GM12878 (cell line): ENCODE measurements around the gene ANK2. TPM values are rescaled to one million over a fixed set of nuclear protein-coding genes. Genes with fewer than 3 reads are reported as not detected.

ENCODE experiments used
- ATAC-seq: fragments of 200-7000 bp; cut with Tn5 transposase; 3 replicates; pipeline ENCODE4 v1.9.1; 2020; ENCODE audit warnings: mild to moderate bottlenecking, moderate library complexity
- BruUV-seq: library from RNA; stranded (reverse); fragments of 400-500 nt; replicated peaks from 2 replicates; lab custom pipeline; 2021; lab: Mats Ljungman, UMichigan
- CTCF ChIA-PET: fragments of 300-600 bp; sonication (Branson Sonifier 250); formaldehyde crosslinking; extraction: SDS; loops from one replicate; lab custom pipeline; 2021; ENCODE audit warnings: inconsistent platforms; lab: Yijun Ruan, JAX
- POLR2A ChIA-PET: fragments of 350-600 bp; formaldehyde crosslinking; extraction: SDS; loops from one replicate; lab custom pipeline; 2021; ENCODE audit warnings: inconsistent platforms; lab: Charles Lee
- RAD21 ChIA-PET: fragments of 300-600 bp; sonication (Branson Sonifier 250); formaldehyde crosslinking; loops from one replicate; lab custom pipeline; 2023; ENCODE audit warnings: antibody characterized with exemption; ENCODE audit not compliant: unreplicated experiment; lab: Charles Lee
- SMC1A ChIA-PET: fragments of 300-600 bp; sonication (Branson Sonifier 250); formaldehyde crosslinking; loops from one replicate; lab custom pipeline; 2023; ENCODE audit not compliant: unreplicated experiment, uncharacterized antibody; lab: Charles Lee
- DNase-seq: peaks from one replicate; pipeline ENCODE4 v3.0.0-alpha.2; 2011; ENCODE audit warnings: low read depth, low spot score
- FAIRE-seq: peaks from 3 replicates; lab custom pipeline; 2011; peaks lifted over from hg19 to GRCh38; lab: Jason Lieb, UNC
- H2AFZ ChIP-seq: 2 replicates; pipeline ENCODE4 v1.6.0; 2011; ENCODE audit warnings: low read depth, low read length, control low read depth; ENCODE audit not compliant: control insufficient read depth
- H3K27ac ChIP-seq: 2 replicates; pipeline ENCODE4 v1.5.1; 2011; ENCODE audit warnings: control low read depth; ENCODE audit not compliant: control insufficient read depth, insufficient read depth
- H3K27me3 ChIP-seq, 2 experiments: replicated peaks in 1 of 2; 2 replicates each; pipeline versions ENCODE4 v1.6.0 to v1.6.1; 2011; ENCODE audit warnings: low read length in 1 of 2; ENCODE audit not compliant: control insufficient read depth in 2 of 2, insufficient read depth in 2 of 2
- H3K36me3 ChIP-seq, 2 experiments: 2 replicates each; pipeline ENCODE4 v1.5.1; 2011; ENCODE audit warnings: low read length in 1 of 2; ENCODE audit not compliant: control insufficient read depth in 2 of 2, insufficient read depth in 2 of 2
- H3K4me1 ChIP-seq: 2 replicates; pipeline ENCODE4 v1.6.1; 2011; ENCODE audit warnings: mild to moderate bottlenecking, low read length, moderate library complexity, mixed read lengths; ENCODE audit not compliant: control insufficient read depth, insufficient read depth
- H3K4me2 ChIP-seq: 2 replicates; pipeline ENCODE4 v1.6.0; 2011; ENCODE audit warnings: control low read depth; ENCODE audit not compliant: control insufficient read depth, insufficient read depth
- H3K4me3 ChIP-seq: fragments of 200-600 bp; sonication (generic); 2 replicates; pipeline ENCODE4 v1.5.1; 2016
- H3K79me2 ChIP-seq: 2 replicates; pipeline ENCODE4 v1.6.0; 2011; ENCODE audit warnings: low read length; ENCODE audit not compliant: control insufficient read depth, insufficient read depth
- H3K9ac ChIP-seq: 2 replicates; pipeline ENCODE4 v1.8.0; 2011; ENCODE audit warnings: low read length, control low read depth, mixed read lengths; ENCODE audit not compliant: control insufficient read depth, insufficient read depth
- H3K9me3 ChIP-seq: replicated peaks from 3 replicates; pipeline ENCODE4 v1.5.1; 2011; ENCODE audit warnings: mild to moderate bottlenecking, low read length; ENCODE audit not compliant: control insufficient read depth, insufficient read depth
- H4K20me1 ChIP-seq: 2 replicates; pipeline ENCODE4 v1.6.0; 2011; ENCODE audit not compliant: control insufficient read depth, insufficient read depth
- BACH1 ChIP-seq: fragments of 450-650 bp; IDR thresholded peaks from 2 replicates; pipeline ENCODE4 v1.6.1; 2017; ENCODE audit warnings: mild to moderate bottlenecking, borderline replicate concordance
- CBX3 ChIP-seq: fragments of 200-600 bp; sonication (generic); IDR thresholded peaks from 2 replicates; pipeline ENCODE4 v1.6.1; 2016; ENCODE audit warnings: low read depth, borderline replicate concordance
- DPF2 ChIP-seq: fragments of 450-650 bp; IDR thresholded peaks from 2 replicates; pipeline ENCODE4 v1.6.1; 2017; ENCODE audit warnings: mild to moderate bottlenecking
- HDAC2 ChIP-seq: fragments of 200-600 bp; sonication (generic); IDR thresholded peaks from 2 replicates; pipeline ENCODE4 v1.6.1; 2017
- KLF5 ChIP-seq: fragments of 450-650 bp; IDR thresholded peaks from 2 replicates; pipeline ENCODE4 v1.6.1; 2014; ENCODE audit warnings: mild to moderate bottlenecking; ENCODE audit not compliant: partially characterized antibody
- NFYA ChIP-seq: IDR thresholded peaks from 2 replicates; pipeline ENCODE4 v1.6.1; 2011; ENCODE audit warnings: low read depth, mild to moderate bottlenecking, low read length, improper control_type of control experiment, borderline replicate concordance
- NKRF ChIP-seq: fragments of 450-650 bp; conservative IDR thresholded peaks from 2 replicates; pipeline ENCODE4 v1.6.1; 2017; ENCODE audit warnings: mild to moderate bottlenecking, moderate library complexity
- NR2F1 ChIP-seq: fragments of 450-650 bp; conservative IDR thresholded peaks from 2 replicates; pipeline ENCODE4 v1.6.1; 2017; ENCODE audit warnings: mild to moderate bottlenecking
- RFX5 ChIP-seq: IDR thresholded peaks from 2 replicates; pipeline ENCODE4 v1.6.1; 2011; ENCODE audit warnings: low read depth, low read length, improper control_type of control experiment
- ZBED1 ChIP-seq: IDR thresholded peaks from 2 replicates; pipeline ENCODE4 v1.6.1; 2016; ENCODE audit warnings: borderline replicate concordance
- WGBS: methylation state at CpG from one replicate; pipeline ENCODE4 v1.1.6; 2016; ENCODE audit warnings: low lambda C conversion rate; ENCODE audit not compliant: insufficient replicate concordance, insufficient coverage; ENCODE audit errors: missing lambda C conversion rate; 5-methylcytosine and 5-hydroxymethylcytosine counted together
- in situ Hi-C: fragments of 300-500 bp; cut with MboI; formaldehyde crosslinking; loops from 9 replicates; pipeline ENCODE4 v1.14.3; 2018; ENCODE audit warnings: mixed read lengths
- intact Hi-C: fragments of 100-400 bp; cut with micrococcal nuclease; formaldehyde crosslinking; loops from one replicate; pipeline ENCODE4 v1.14.2; 2022; ENCODE audit not compliant: unreplicated experiment
- polyA plus RNA-seq, 11 experiments: library from polyadenylated mRNA; depleted of rRNA in 4 of 11; unstranded in 6 of 11; stranded (reverse) in 5 of 11; fragments of >200 nt; fragmentation: Nextera tagmentation in 4 of 11; fragmentation: Illumina TruSeq in 1 of 11; extraction: Ambion mirVana in 4 of 11; extraction: Trizol in 1 of 11; gene quantifications; 1 replicate in 1 of 11; 2 replicates in 10 of 11; pipeline versions ENCODE4 v1.2.1 to v1.2.3, GENCODE V29; 2011 to 2016; ENCODE audit warnings: inconsistent platforms in 2 of 11, missing spikeins in 2 of 11, low read depth in 1 of 11
- total RNA-seq, 4 experiments: library from RNA; depleted of rRNA in 3 of 4; stranded (reverse); fragments of >200 nt in 3 of 4; fragmentation: Illumina TruSeq in 1 of 4; extraction: Trizol in 1 of 4; gene quantifications; 2 replicates each; pipeline versions ENCODE4 v1.2.1 to v1.2.3, GENCODE V29; 2013 to 2021

ANK2 gene
- total and polyA plus RNA-seq, 10 of the 15 experiments (the other 5 are each of a cell fraction or from before 2014, with no cell fraction given), result 1.6 to 13.0 (median 4.1) TPM

DNA sequence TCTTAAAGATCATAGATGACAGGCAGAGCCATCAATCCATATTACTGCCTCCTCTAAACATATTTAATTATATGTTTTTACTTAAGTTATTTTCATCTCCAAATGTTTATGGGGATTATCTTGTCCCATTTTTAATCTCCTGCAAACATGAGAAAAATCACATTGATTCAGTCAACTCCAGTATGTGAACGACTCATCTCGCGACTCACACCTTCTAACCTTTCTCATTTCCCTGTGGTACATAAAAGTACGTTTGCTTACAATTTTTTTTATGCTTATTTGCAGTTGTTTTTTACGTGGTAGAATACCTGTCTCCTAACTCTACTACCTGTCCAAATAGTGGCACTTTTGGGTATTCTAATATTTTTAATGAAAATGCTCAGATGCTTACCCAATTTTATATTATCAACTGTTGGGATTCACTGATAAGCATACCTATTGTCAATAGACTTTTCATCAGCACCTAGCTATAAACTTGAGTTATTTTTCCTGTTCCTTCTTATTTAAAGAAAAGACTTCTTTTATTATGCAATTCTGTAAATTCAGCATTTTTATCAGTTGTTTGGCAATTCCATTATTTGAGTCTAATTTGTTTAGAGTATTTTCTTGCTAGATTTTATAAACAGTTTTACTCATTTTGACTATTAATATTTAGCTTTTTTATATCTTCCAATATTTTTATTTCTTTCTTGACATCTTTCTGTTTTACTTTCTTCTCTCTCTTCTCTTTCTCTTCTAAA is 276.6 kb downstream of the ANK2 start:
- BruUV-seq, result no TSS peak

DNA sequence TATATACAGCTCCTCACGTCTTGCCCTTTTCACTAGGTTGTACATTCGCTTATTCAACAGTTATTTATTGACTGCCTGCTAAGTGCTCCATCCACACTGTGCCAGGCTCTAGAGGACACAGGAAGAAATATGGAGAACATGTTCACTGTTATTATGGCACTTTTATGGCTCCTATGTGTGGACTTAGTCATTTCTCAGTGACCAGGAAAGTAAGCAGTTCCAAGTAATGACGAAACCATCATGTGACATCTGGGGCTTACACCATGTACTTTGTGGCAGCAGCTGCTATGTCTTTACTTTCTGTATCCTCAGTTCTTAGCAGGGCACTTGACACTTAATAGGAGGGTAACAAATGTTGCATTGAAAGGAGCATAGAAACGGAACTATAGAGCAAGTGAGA is 278.0 kb downstream of the ANK2 start:
- DNase-seq (no peak), FAIRE-seq (no peak)
- H3K27ac ChIP-seq, result no peak overlapping the region
- H3K79me2 ChIP-seq, result no peaks in the 10 kb centered on the region
- SMC1A ChIA-PET, result interaction anchor here (1.0 to 2.2 kb wide), 2 partner anchors 26 kb away, joined by 3 to 7 read pairs; no protein-coding TSS in a partner anchor
- no peaks in the 10 kb centered on the region for H4K20me1 ChIP-seq
- POLR2A ChIA-PET, result interaction anchor here (0.7 kb wide), 1 partner anchor 26 kb away, joined by 3 read pairs; no protein-coding TSS in a partner anchor
- TF ChIP-seq RFX5 (no peak), BACH1 (no peak), NKRF (no peak), NFYA (no peak), CBX3 (no peak), KLF5 (no peak), DPF2 (no peak), ZBED1 (no peak)
- TF ChIP-seq, all 136 proteins: peak for 0
- ATAC-seq, result peak; percentile 25; the same call in 1 of the 3 replicates
- no peaks in the 10 kb centered on the region for H3K36me3 ChIP-seq
- H3K9me3 ChIP-seq, result no peaks in the 10 kb centered on the region
- intact Hi-C loops, result no loop called here
- H3K27me3 ChIP-seq, result no peaks in the 10 kb centered on the region
- H3K4me3 ChIP-seq, result no peak overlapping the region
- in situ Hi-C loops, result no loop called here
- H2AFZ ChIP-seq, result no peak overlapping the region
- no peak overlapping the region for H3K9ac ChIP-seq
- BruUV-seq, result no TSS peak
- 91% methylated on average over 4 of the region's 4 CpGs for whole genome bisulfite sequencing
- RAD21 ChIA-PET, result interaction anchor here (1.1 kb wide), 1 partner anchor 23 kb away, joined by 3 read pairs; no protein-coding TSS in a partner anchor
- CTCF ChIA-PET, result interaction anchor here (1.5 kb wide), 1 partner anchor 49 kb away, joined by 4 read pairs; no protein-coding TSS in a partner anchor
- no peak overlapping the region for H3K4me2 ChIP-seq
- H3K4me1 ChIP-seq, result no peaks in the 10 kb centered on the region

More for the DNA sequence above, 276.6 kb downstream of the ANK2 start:
- Histone ChIP-seq H2AFZ (no peak overlapping the region), H3K27ac (no peak overlapping the region), H3K79me2 (no peaks in the 10 kb centered on the region), H3K36me3 (no peaks in the 10 kb centered on the region), H3K27me3 (no peaks in the 10 kb centered on the region), H3K9ac (no peak overlapping the region), H3K4me2 (no peak overlapping the region), H3K9me3 (no peaks in the 10 kb centered on the region), H3K4me1 (no peaks in the 10 kb centered on the region), H4K20me1 (no peaks in the 10 kb centered on the region), H3K4me3 (no peak overlapping the region)
- ChIA-PET SMC1A (interaction anchor here (0.9 to 2.2 kb wide), 4 partner anchors 9 to 38 kb away, joined by 3 to 7 read pairs (median 4); no protein-coding TSS in a partner anchor), RAD21 (interaction anchor here (1.2 to 1.5 kb wide), 2 partner anchors 10 to 29 kb away, joined by 4 read pairs; no protein-coding TSS in a partner anchor), CTCF (interaction anchor here (0.7 to 0.8 kb wide), 2 partner anchors 82 to 1021 kb away, joined by 3 read pairs; no protein-coding TSS in a partner anchor), POLR2A (interaction anchor here (1.0 kb wide), 1 partner anchor 8 kb away, joined by 3 read pairs; no protein-coding TSS in a partner anchor)
- TF ChIP-seq HDAC2, result no peak
- TF ChIP-seq NR2F1, result 0 out of 2 replicates have a peak, but pooled peaks have one; percentile 19
- intact Hi-C loops, result no loop called here
- DNase-seq (no peak), FAIRE-seq (no peak), ATAC-seq (peak; percentile 49)
- in situ Hi-C loops, result no loop called here
- WGBS, result 58% methylated on average over 5 of the region's 5 CpGs
